Measurements from ENCODE around the gene ACTL8.

ACTL8 gene

DNA sequence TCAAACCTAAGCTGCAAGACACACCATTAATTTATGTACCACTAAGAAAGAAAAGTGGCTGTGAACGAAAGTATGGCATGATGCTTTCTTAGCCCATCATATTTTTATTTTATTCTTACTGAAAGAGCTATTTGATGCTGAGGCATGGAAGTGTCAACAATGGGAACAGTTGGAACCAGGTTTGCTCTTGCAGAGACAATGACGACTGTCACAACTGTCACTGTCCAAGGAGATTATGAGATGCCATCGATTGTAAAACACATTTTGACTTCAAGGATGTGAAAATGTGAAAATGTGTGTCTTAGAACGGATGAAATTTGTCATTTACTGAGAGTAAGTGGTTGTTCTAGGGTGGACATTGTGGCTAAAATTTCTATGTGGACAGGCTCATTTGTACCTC is 2.8 kb upstream of the ACTL8 start:
- no peak for DNase-seq (ENCODE audit: low read depth)
- TF ChIP-seq, protein P1, sequence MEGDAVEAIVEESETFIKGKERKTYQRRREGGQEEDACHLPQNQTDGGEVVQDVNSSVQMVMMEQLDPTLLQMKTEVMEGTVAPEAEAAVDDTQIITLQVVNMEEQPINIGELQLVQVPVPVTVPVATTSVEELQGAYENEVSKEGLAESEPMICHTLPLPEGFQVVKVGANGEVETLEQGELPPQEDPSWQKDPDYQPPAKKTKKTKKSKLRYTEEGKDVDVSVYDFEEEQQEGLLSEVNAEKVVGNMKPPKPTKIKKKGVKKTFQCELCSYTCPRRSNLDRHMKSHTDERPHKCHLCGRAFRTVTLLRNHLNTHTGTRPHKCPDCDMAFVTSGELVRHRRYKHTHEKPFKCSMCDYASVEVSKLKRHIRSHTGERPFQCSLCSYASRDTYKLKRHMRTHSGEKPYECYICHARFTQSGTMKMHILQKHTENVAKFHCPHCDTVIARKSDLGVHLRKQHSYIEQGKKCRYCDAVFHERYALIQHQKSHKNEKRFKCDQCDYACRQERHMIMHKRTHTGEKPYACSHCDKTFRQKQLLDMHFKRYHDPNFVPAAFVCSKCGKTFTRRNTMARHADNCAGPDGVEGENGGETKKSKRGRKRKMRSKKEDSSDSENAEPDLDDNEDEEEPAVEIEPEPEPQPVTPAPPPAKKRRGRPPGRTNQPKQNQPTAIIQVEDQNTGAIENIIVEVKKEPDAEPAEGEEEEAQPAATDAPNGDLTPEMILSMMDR (conservative IDR thresholded peaks at IDR 0.05; ENCODE audit: low read depth, low read length) = no peak
- H3K4me3 ChIP-seq (ENCODE audit: low read length) = no peak overlapping the region

DNA sequence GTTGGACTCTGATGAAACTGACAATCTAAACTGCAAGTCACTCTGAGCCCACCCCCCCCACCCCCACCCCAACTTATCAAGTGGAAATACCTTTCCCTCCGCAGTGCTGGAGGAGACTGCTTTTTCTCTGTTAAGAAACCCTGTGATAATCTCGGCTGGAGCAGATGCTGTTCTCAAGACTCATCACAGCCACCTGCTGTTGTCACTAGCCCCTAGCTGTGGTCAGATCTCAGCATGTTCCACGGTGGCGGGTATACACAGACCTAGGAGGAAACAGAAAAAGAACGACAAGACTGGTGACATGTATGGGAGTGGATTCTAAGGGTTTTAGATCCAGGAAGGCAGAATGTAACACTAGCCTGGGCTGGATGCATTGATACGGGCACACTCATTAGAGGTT is 2.3 kb downstream of the ACTL8 start:
- no peak for DNase-seq (ENCODE audit: low read depth)
- H3K4me3 ChIP-seq (ENCODE audit: low read length) = no peak overlapping the region
- TF ChIP-seq, protein P1 (conservative IDR thresholded peaks at IDR 0.05; ENCODE audit: low read depth, low read length) = no peak

DNA sequence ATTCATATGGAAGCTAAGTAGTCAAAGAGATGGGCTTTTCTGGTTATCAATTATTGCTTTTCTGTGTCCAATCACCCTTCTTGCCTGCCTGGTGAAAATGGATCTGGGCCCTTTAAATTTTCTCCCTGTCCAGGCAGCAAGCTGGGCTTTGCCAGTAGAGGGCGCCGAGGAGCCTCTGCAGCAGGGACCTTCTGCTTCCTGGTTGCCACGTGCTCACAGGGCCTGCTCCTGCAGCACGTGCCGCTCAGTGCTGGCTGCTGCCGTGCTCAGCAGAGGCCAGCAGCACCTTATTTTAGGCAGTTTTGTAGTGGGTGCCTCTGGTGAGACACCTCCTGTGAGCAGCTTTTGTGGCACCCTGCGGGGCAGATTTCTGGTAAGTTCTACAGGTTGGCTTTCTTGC is 4.0 kb downstream of the ACTL8 start:
- H3K4me3 ChIP-seq (ENCODE audit: low read length) = no peak overlapping the region
- TF ChIP-seq, protein P1 (conservative IDR thresholded peaks at IDR 0.05; ENCODE audit: low read depth, low read length) = peak; percentile 34
- no peak for DNase-seq (ENCODE audit: low read depth)

DNA sequence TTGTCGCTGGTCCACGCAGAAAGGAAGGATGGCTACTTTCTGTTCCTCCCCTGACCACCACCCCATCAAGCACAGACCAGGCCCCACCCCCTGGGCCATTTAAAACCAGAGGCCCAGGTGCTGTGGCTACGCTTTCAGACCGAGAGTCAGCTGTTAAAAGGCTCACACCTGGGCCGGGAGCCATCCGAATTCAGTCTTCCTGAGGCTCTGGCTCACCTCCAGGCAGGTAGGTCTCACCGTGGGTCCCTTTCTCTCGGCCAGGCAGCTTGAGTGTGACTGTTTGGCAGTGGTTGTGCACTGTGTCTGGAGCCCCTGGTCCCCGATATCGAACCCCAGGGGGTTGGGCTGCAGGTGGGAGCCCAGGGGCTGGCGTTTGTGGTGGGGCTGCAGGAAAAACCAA is 7.2 kb downstream of the ACTL8 start:
- TF ChIP-seq, protein P1 (conservative IDR thresholded peaks at IDR 0.05; ENCODE audit: low read depth, low read length) = no peak
- H3K4me3 ChIP-seq (ENCODE audit: low read length) = no peak overlapping the region
- no peak for DNase-seq (ENCODE audit: low read depth)

DNA sequence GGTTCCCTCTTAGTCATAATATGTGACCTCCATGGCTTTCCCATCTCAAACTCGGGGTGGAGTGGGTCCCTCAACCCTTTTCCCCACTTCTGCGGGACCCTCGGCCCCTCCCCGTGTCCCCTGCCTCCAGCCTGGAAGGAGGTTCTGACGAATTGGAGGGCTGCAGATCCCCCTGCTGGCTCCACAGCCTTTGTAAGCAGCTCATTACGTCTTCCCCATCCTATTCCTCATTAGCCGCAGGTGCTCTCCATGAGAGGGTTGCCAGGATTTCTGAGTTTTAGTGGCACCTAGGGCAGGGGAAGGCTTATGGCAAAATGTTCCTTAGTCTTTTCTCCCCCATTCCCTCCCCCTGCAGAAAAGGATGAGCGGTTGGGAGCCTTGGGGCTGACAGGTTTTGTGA is 8.3 kb downstream of the ACTL8 start:
- H3K4me3 ChIP-seq (ENCODE audit: low read length) = no peak overlapping the region
- TF ChIP-seq, protein P1 (conservative IDR thresholded peaks at IDR 0.05; ENCODE audit: low read depth, low read length) = no peak
- no peak for DNase-seq (ENCODE audit: low read depth)

DNA sequence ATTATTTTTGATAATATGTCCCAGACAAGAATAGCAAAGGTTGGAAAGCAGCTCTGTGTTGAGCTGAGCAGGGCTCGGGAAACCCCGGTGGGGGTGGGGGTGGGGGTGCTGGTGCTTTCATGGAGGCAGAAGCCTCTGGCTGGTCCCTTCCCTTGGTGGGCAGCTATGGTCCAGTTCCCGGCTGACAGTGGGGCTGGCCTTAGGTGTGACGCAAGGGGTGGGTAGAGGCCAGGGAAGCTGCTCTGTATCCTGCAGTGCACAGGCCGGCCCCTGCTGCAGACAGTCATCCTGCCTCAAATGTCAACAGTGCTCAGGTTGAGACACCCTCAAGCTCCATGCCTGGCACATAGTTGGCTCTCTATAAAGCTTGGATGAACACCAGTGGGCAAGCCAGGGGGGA is 8.9 kb downstream of the ACTL8 start:
- H3K4me3 ChIP-seq (ENCODE audit: low read length) = no peak overlapping the region
- DNase-seq (ENCODE audit: low read depth) = no peak

DNA sequence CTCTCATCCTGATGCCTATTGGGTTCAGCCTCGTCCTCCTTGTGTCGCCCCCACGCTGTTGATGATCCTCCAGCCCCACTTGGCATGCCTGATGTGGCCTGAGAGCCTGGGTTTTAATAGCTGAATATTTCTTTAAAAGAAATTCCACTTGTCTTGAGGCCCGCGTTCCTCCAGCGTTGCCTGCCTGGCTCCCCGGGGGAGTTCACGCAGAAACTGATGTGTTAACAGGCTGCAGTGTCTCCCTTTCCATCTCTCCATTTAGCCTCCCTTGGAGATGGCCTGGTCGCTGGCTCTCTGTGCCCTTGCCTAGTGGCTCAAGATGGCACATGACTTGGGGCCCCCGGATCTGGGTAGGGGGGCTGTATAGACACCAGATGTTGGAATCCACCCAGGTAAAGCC is 9.5 kb downstream of the ACTL8 start:
- no peak for DNase-seq (ENCODE audit: low read depth)
- H3K4me3 ChIP-seq (ENCODE audit: low read length) = no peak overlapping the region
- TF ChIP-seq, protein P1 (conservative IDR thresholded peaks at IDR 0.05; ENCODE audit: low read depth, low read length) = no peak

More for the DNA sequence above, 8.9 kb downstream of the ACTL8 start:
- TF ChIP-seq, protein P1 (conservative IDR thresholded peaks at IDR 0.05; ENCODE audit: low read depth, low read length) = no peak

Data from retinal pigment epithelial cell (primary cell).